ENCODE measurements around the gene CACNA1H.
"Not testable (repeated sequence)": the region's sequence is repeated elsewhere in the genome, so short reads cannot be mapped to it uniquely, and the experiment has no call there.

- TF ChIP-seq CTCF (IDR thresholded peaks at IDR 0.05; ENCODE audit: low read depth, low read length); POLR2A (IDR thresholded peaks at IDR 0.05; ENCODE audit: extremely low read depth, insufficient read length); MYC (IDR thresholded peaks at IDR 0.05; ENCODE audit: low read depth, low read length): not testable (repeated sequence)
- TF ChIP-seq, protein P1, sequence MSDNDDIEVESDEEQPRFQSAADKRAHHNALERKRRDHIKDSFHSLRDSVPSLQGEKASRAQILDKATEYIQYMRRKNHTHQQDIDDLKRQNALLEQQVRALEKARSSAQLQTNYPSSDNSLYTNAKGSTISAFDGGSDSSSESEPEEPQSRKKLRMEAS (IDR thresholded peaks at IDR 0.05; ENCODE audit: low read depth, low read length) = not testable (repeated sequence)
These were observed 76.6 kb downstream of the CACNA1H start for GRCh38 chr16:1229476-1229875.
